ENCODE data around the gene NCLN. TPM values are rescaled to one million over a fixed set of nuclear protein-coding genes. Genes with fewer than 3 reads are reported as not detected.
"Not testable (repeated sequence)": the region's sequence is repeated elsewhere in the genome, so short reads cannot be mapped to it uniquely, and the experiment has no call there.

The NCLN gene
- total RNA-seq, 4 donors from 2014 or later, result 65.4 to 142 (median 102) TPM

- intact Hi-C loops (cut with DNase I; ENCODE audit: low total_unique reads), result no loop called here
- TF ChIP-seq EP300 (IDR thresholded peaks at IDR 0.05; ENCODE audit: low read depth) (no peak), CTCF (IDR thresholded peaks at IDR 0.05) (no peak), POLR2AphosphoS5 (IDR thresholded peaks at IDR 0.05) (no peak), POLR2A (IDR thresholded peaks at IDR 0.05) (no peak)
- WGBS, 2 donors (ENCODE audit: low coverage in 1 of 2), result 85% methylated on average over 28 of the region's 28 CpGs; no CpG with 5 or more reads in 1 of the 2 donors
- Histone ChIP-seq H3K4me3 (no peak overlapping the region), H3K27me3 (no peaks in the 10 kb centered on the region), H3K27ac (peak overlapping the region; percentile 76 to 84 (median 82)), H3K9me3 (no peaks in the 10 kb centered on the region), H3K4me1 (peaks cover 24 to 43% (median 40%) of the 10 kb centered on the region in 4 donors), H3K36me3 (no peaks in the 10 kb centered on the region)
- in situ Hi-C loops (cut with MboI; ENCODE audit: low pct_ligation_motif_present in 1 of 4, low pct_unique_long_range_greater_than_20kb in 1 of 4, low sequenced_read_pairs in 3 of 4), result no loop called here
- DNase-seq, result peak; percentile 38
Measured at GRCh38 chr19:3189702-3190469, 4.2 kb downstream of the NCLN start.

GRCh38 chr19:3190470-3190770, 4.7 kb downstream of the NCLN start:
- Histone ChIP-seq H3K9me3 (no peaks in the 10 kb centered on the region), H3K4me3 (no peak overlapping the region), H3K36me3 (no peaks in the 10 kb centered on the region), H3K4me1 (peaks cover 24 to 41% (median 38%) of the 10 kb centered on the region in 4 donors), H3K27me3 (no peaks in the 10 kb centered on the region), H3K27ac (no peak overlapping the region)
- no peak for TF ChIP-seq POLR2AphosphoS5 (IDR thresholded peaks at IDR 0.05)
- no peak for TF ChIP-seq POLR2A (IDR thresholded peaks at IDR 0.05)
- no peak for TF ChIP-seq CTCF (IDR thresholded peaks at IDR 0.05)
- no peak for TF ChIP-seq EP300 (IDR thresholded peaks at IDR 0.05; ENCODE audit: low read depth)
- 91% methylated on average over 18 of the region's 18 CpGs; no CpG with 5 or more reads in 1 of the 2 donors for WGBS, 2 donors (ENCODE audit: low coverage in 1 of 2)
- in situ Hi-C loops (cut with MboI; ENCODE audit: low pct_ligation_motif_present in 1 of 4, low pct_unique_long_range_greater_than_20kb in 1 of 4, low sequenced_read_pairs in 3 of 4), result no loop called here
- no peak for DNase-seq
- intact Hi-C loops (cut with DNase I; ENCODE audit: low total_unique reads), result no loop called here

GRCh38 chr19:3190921-3191805, 5.4 kb downstream of the NCLN start:
- Histone ChIP-seq H3K27ac (no peak overlapping the region), H3K4me1 (peaks cover 24 to 39% (median 38%) of the 10 kb centered on the region in 4 donors), H3K9me3 (no peaks in the 10 kb centered on the region), H3K4me3 (no peak overlapping the region), H3K27me3 (no peaks in the 10 kb centered on the region), H3K36me3 (no peaks in the 10 kb centered on the region)
- no peak for TF ChIP-seq CTCF (IDR thresholded peaks at IDR 0.05)
- no peak for TF ChIP-seq POLR2AphosphoS5 (IDR thresholded peaks at IDR 0.05)
- TF ChIP-seq EP300 (IDR thresholded peaks at IDR 0.05; ENCODE audit: low read depth), result no peak
- TF ChIP-seq POLR2A (IDR thresholded peaks at IDR 0.05), result no peak
- in situ Hi-C loops (cut with MboI; ENCODE audit: low pct_ligation_motif_present in 1 of 4, low pct_unique_long_range_greater_than_20kb in 1 of 4, low sequenced_read_pairs in 3 of 4), result no loop called here
- DNase-seq, result no peak
- intact Hi-C loops (cut with DNase I; ENCODE audit: low total_unique reads), result no loop called here
- WGBS, 2 donors (ENCODE audit: low coverage in 1 of 2), result 79 to 92% methylated on average over 12 to 46 of the region's 46 CpGs

GRCh38 chr19:3191806-3192104, 6.0 kb downstream of the NCLN start:
- in situ Hi-C loops (cut with MboI; ENCODE audit: low pct_ligation_motif_present in 1 of 4, low pct_unique_long_range_greater_than_20kb in 1 of 4, low sequenced_read_pairs in 3 of 4), result not testable (repeated sequence)

More at GRCh38 chr19:3191806-3192104, 6.0 kb downstream of the NCLN start:
- H3K36me3 ChIP-seq; H3K4me3 ChIP-seq; intact Hi-C loops (cut with DNase I; ENCODE audit: low total_unique reads); H3K27ac ChIP-seq; H3K27me3 ChIP-seq; DNase-seq; H3K9me3 ChIP-seq: not testable (repeated sequence)
- 90% methylated on average over 12 of the region's 12 CpGs; no CpG with 5 or more reads in 1 of the 2 donors for WGBS, 2 donors (ENCODE audit: low coverage in 1 of 2)
- H3K4me1 ChIP-seq, result peaks cover 19 to 34% (median 33%) of the 10 kb centered on the region in 4 donors

Measured in transverse colon (tissue), 4 donors.